ENCODE measurements around the gene BORCS6. TPM values are rescaled to one million over a fixed set of nuclear protein-coding genes. Genes with fewer than 3 reads are reported as not detected.
"Not testable (repeated sequence)": the region's sequence is repeated elsewhere in the genome, so short reads cannot be mapped to it uniquely, and the experiment has no call there.

BORCS6 gene
- polyA plus RNA-seq, 1 donor from 2014 or later = 12.1 TPM

DNA sequence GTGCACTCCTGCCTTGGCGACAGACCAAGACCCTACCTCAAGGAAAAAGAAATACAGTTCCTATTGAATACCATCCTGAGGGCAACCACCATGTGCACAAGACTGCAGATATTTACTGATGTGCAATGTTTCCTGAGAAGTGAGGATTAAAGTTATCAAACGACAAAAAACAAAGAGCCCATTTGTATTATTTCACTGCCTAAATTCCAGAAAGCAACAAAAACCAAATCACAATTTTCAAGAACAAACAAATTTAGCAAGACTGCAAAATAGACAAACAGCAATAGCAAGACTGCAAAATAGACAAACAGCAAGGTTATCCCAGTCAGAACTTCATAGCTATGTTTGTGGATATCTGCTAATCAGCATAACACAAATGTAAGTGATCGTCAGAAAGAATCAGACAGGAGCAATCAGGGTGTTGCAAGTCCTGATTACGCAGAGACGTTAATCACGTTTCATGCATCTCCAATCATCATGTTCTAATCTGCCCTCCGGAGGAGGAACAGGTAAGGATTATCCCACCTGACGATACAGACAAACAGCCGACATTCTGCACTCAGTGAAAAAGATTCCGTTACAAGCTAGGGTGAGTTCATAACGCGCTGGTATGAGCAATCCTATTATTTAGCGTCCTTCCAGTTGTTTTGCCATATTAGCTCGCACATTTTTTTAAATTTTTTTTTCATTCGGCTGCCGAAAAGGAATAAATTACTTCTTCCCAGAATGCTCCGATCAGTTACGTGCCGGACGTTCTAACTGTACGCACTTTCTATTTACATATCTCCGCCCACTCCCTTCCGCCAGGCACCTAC is 16.7 kb downstream of the BORCS6 start:
- no peaks in the 10 kb centered on the region for H4K20me1 ChIP-seq (ENCODE audit: insufficient read depth)
- H3K36me3 ChIP-seq (ENCODE audit: insufficient read depth, low read length) = no peaks in the 10 kb centered on the region
- H3K9me2 ChIP-seq (ENCODE audit: insufficient read depth, low read length) = no peaks in the 10 kb centered on the region
- H2AFZ ChIP-seq (ENCODE audit: low read depth, low read length) = peak overlapping the region; percentile 35
- H3K79me2 ChIP-seq (replicated peaks; ENCODE audit: insufficient read depth, low read length) = no peaks in the 10 kb centered on the region
- no peaks in the 10 kb centered on the region for H3K9me3 ChIP-seq (ENCODE audit: low read length)
- peak overlapping the region; percentile 96 for H3K27ac ChIP-seq (ENCODE audit: low read length)
- peaks cover 9% of the 10 kb centered on the region for H3F3A ChIP-seq (ENCODE audit: insufficient read depth, low read length, poor library complexity, severe bottlenecking)
- H3K4me3 ChIP-seq (ENCODE audit: low read length) = peak overlapping the region; percentile 65
- peak overlapping the region; percentile 95 for H3K4me2 ChIP-seq (ENCODE audit: low read length)
- TF ChIP-seq SMC3 (conservative IDR thresholded peaks at IDR 0.05; ENCODE audit: poor library complexity) = peak; percentile 17
- TF ChIP-seq, protein P1, sequence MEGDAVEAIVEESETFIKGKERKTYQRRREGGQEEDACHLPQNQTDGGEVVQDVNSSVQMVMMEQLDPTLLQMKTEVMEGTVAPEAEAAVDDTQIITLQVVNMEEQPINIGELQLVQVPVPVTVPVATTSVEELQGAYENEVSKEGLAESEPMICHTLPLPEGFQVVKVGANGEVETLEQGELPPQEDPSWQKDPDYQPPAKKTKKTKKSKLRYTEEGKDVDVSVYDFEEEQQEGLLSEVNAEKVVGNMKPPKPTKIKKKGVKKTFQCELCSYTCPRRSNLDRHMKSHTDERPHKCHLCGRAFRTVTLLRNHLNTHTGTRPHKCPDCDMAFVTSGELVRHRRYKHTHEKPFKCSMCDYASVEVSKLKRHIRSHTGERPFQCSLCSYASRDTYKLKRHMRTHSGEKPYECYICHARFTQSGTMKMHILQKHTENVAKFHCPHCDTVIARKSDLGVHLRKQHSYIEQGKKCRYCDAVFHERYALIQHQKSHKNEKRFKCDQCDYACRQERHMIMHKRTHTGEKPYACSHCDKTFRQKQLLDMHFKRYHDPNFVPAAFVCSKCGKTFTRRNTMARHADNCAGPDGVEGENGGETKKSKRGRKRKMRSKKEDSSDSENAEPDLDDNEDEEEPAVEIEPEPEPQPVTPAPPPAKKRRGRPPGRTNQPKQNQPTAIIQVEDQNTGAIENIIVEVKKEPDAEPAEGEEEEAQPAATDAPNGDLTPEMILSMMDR (IDR thresholded peaks at IDR 0.05; ENCODE audit: poor library complexity, severe bottlenecking) = peak; percentile 23
- peak; percentile 87 for TF ChIP-seq EP300 (conservative IDR thresholded peaks at IDR 0.05; ENCODE audit: poor library complexity, severe bottlenecking)
- peak; percentile 38 for TF ChIP-seq RAD21 (conservative IDR thresholded peaks at IDR 0.05)
- TF ChIP-seq, protein P2, sequence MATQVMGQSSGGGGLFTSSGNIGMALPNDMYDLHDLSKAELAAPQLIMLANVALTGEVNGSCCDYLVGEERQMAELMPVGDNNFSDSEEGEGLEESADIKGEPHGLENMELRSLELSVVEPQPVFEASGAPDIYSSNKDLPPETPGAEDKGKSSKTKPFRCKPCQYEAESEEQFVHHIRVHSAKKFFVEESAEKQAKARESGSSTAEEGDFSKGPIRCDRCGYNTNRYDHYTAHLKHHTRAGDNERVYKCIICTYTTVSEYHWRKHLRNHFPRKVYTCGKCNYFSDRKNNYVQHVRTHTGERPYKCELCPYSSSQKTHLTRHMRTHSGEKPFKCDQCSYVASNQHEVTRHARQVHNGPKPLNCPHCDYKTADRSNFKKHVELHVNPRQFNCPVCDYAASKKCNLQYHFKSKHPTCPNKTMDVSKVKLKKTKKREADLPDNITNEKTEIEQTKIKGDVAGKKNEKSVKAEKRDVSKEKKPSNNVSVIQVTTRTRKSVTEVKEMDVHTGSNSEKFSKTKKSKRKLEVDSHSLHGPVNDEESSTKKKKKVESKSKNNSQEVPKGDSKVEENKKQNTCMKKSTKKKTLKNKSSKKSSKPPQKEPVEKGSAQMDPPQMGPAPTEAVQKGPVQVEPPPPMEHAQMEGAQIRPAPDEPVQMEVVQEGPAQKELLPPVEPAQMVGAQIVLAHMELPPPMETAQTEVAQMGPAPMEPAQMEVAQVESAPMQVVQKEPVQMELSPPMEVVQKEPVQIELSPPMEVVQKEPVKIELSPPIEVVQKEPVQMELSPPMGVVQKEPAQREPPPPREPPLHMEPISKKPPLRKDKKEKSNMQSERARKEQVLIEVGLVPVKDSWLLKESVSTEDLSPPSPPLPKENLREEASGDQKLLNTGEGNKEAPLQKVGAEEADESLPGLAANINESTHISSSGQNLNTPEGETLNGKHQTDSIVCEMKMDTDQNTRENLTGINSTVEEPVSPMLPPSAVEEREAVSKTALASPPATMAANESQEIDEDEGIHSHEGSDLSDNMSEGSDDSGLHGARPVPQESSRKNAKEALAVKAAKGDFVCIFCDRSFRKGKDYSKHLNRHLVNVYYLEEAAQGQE (IDR thresholded peaks at IDR 0.05; ENCODE audit: borderline replicate concordance) = peak; percentile 64
- peak; percentile 71 for TF ChIP-seq MXI1 (conservative IDR thresholded peaks at IDR 0.05; ENCODE audit: poor library complexity, severe bottlenecking)
- TF ChIP-seq EZH2 (IDR thresholded peaks at IDR 0.05; ENCODE audit: borderline replicate concordance, insufficient read depth, low read length, poor library complexity, severe bottlenecking) = no peak
- peak; percentile 23 for TF ChIP-seq TAF1 (IDR thresholded peaks at IDR 0.05; ENCODE audit: low read depth)
- peak; percentile 100 for TF ChIP-seq POLR2AphosphoS5 (IDR thresholded peaks at IDR 0.05)
- no peaks in the 10 kb centered on the region for H3K27me3 ChIP-seq (ENCODE audit: insufficient read depth, low read depth, low read length)
- peak overlapping the region; percentile 76 for H3K9ac ChIP-seq (ENCODE audit: low read length)

DNA sequence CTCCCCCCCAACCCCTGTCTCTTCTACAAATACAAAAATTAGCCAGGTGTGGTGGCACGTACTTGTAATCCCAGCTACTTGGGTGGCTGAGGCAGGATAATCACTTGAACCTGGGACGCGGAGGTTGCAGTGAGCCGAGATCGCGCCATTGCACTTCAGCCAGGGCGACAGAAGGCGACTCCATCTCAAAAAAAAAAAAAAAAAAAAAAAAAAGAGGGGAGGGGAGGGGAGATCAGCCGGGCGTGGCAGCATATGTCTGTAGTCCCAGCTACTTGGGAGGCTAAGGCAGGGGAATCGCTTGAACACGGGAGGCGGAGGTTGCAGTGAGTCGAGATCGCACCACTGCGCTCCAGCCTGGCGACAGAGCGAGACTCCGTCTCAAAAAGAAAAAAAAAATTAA is 19.8 kb downstream of the BORCS6 start:
- not testable (repeated sequence) for H3K27me3 ChIP-seq (ENCODE audit: insufficient read depth, low read depth, low read length); H3K79me2 ChIP-seq (replicated peaks; ENCODE audit: insufficient read depth, low read length); H3K9me3 ChIP-seq (ENCODE audit: low read length); H3K36me3 ChIP-seq (ENCODE audit: insufficient read depth, low read length); H3F3A ChIP-seq (ENCODE audit: insufficient read depth, low read length, poor library complexity, severe bottlenecking); H3K9me2 ChIP-seq (ENCODE audit: insufficient read depth, low read length); H3K27ac ChIP-seq (ENCODE audit: low read length); H3K4me2 ChIP-seq (ENCODE audit: low read length); H3K4me3 ChIP-seq (ENCODE audit: low read length); H2AFZ ChIP-seq (ENCODE audit: low read depth, low read length); H3K9ac ChIP-seq (ENCODE audit: low read length); H4K20me1 ChIP-seq (ENCODE audit: insufficient read depth)
